ENCODE results near the gene HIF1AN. TPM values are rescaled to one million over a fixed set of nuclear protein-coding genes. Genes with fewer than 3 reads are reported as not detected.

The HIF1AN gene
- 55.8 and 59.9 TPM in 2 replicates for total RNA-seq

DNA sequence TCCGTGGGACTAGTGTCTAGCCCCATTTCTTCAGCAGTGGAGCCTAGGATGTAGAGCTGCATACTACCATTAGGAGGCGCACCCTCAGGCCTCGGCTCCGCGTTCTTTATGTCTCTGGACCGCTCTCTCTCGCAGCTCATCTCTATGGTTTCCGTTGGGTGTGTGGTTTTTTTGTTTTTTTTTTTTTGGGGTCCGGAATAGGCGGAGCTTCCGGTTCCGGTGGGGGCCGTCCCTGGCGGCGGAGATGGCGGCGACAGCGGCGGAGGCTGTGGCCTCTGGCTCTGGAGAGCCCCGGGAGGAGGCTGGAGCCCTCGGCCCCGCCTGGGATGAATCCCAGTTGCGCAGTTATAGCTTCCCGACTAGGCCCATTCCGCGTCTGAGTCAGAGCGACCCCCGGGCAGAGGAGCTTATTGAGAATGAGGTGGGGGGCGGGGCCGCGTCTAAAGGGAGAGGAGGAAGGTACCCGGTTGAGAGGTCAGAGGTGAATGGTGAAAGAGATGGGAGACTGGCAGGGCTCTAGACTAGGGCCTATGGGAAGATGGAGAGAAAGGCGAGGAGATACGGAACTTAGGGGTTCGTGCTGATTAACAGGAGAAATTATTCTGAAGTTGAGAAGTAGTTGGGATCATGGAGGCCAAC lies at the start of gene HIF1AN:
TSS of gene HIF1AN (plus strand) at position 229 of the 639 bp plus-strand sequence. CDS start at position 245, 16 bp downstream.
- ATAC-seq (ENCODE audit: low read depth) = peak; percentile 100
- CTCF ChIA-PET = interaction anchor here (1.2 to 1.4 kb wide), 5 partner anchors 9 to 877 kb away, joined by 3 to 6 read pairs (median 4); partner anchors contain the start of gene ENTPD7
- Mint-ChIP-seq H3K27ac (no peak within 1 kb of the TSS), H3K9me3 (no peaks in the 10 kb centered on the region), H3K4me1 (peaks cover 14% of the 10 kb centered on the region), H3K4me3 (no peak within 1 kb of the TSS), H3K27me3 (no peaks in the 10 kb centered on the region), H3K36me3 (ENCODE audit: low read depth) (peaks cover 32% of the 10 kb centered on the region)
- intact Hi-C loops (cut with micrococcal nuclease) = loop anchor here (1.0 to 10.0 kb wide), 6 partner anchors 55 to 1969 kb away; partner anchors contain the start of genes ACTR1A, BTRC, ERLIN1 and LZTS2
- TF ChIP-seq, protein P1, sequence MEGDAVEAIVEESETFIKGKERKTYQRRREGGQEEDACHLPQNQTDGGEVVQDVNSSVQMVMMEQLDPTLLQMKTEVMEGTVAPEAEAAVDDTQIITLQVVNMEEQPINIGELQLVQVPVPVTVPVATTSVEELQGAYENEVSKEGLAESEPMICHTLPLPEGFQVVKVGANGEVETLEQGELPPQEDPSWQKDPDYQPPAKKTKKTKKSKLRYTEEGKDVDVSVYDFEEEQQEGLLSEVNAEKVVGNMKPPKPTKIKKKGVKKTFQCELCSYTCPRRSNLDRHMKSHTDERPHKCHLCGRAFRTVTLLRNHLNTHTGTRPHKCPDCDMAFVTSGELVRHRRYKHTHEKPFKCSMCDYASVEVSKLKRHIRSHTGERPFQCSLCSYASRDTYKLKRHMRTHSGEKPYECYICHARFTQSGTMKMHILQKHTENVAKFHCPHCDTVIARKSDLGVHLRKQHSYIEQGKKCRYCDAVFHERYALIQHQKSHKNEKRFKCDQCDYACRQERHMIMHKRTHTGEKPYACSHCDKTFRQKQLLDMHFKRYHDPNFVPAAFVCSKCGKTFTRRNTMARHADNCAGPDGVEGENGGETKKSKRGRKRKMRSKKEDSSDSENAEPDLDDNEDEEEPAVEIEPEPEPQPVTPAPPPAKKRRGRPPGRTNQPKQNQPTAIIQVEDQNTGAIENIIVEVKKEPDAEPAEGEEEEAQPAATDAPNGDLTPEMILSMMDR (IDR thresholded peaks at IDR 0.05) = peak; percentile 3
- POLR2A ChIA-PET = interaction anchor here (0.6 to 1.9 kb wide), 17 partner anchors 9 to 1308 kb away, joined by 3 to 14 read pairs (median 4); partner anchors contain the start of genes COX15, CUTC, CWF19L1 and GOT1
- peak; percentile 79 for DNase-seq

DNA sequence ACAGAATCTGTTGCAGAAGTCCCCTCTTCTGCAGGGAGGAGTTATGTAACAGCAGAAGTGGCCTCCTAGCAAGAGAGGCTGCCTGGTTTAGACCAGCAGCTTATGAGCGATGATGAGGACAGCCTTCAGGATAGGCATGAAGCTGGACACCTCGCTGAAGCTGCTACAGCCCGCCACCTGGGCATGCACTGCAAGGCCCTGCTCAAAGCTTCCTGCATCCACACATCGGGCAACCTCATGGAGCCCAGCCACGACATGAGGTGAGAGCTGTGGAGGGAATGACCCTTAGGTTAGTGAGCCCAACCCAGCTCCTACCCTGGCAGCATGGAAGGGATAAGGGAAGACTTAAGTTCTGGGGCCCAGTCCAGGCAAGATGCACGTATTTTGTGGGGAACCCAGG lies 48.2 kb upstream of the HIF1AN start:
- no peaks in the 10 kb centered on the region for H3K9me3 Mint-ChIP-seq
- peaks cover 5% of the 10 kb centered on the region for H3K27me3 Mint-ChIP-seq
- DNase-seq = no peak
- ChIA-PET CTCF (no interaction called here), POLR2A (no interaction called here)
- no peak overlapping the region for H3K4me3 Mint-ChIP-seq
- TF ChIP-seq, protein P1 (IDR thresholded peaks at IDR 0.05) = no peak
- H3K36me3 Mint-ChIP-seq (ENCODE audit: low read depth) = peaks cover 25% of the 10 kb centered on the region
- intact Hi-C loops (cut with micrococcal nuclease) = no loop called here
- H3K27ac Mint-ChIP-seq = no peak overlapping the region
- ATAC-seq (ENCODE audit: low read depth) = no peak
- no peaks in the 10 kb centered on the region for H3K4me1 Mint-ChIP-seq

DNA sequence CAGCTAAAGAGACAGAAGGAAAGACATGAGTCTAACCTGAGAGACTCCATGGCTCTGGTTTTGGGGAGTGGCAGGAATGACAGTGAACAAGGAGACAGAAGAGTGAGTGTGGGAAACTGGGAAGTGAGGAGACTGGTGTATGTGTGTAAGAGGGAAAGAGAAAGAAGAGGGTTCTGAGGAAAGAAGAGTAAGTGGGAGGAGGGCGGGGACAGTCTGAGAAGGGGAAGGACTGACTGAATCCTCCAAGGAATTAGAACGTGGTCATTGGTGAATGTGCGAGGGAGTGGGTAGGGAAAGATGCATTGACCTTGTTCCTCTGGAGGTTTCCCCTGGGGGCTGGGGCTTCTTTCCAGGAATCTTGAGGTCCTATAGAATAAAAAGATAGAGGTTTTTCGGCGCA lies 46.3 kb upstream of the HIF1AN start:
- Mint-ChIP-seq H3K27ac (no peak overlapping the region), H3K4me3 (no peak overlapping the region), H3K4me1 (no peaks in the 10 kb centered on the region), H3K27me3 (no peaks in the 10 kb centered on the region), H3K36me3 (ENCODE audit: low read depth) (peaks cover 37% of the 10 kb centered on the region), H3K9me3 (no peaks in the 10 kb centered on the region)
- TF ChIP-seq, protein P1 (IDR thresholded peaks at IDR 0.05) = no peak
- ChIA-PET POLR2A (no interaction called here), CTCF (no interaction called here)
- DNase-seq = no peak
- intact Hi-C loops (cut with micrococcal nuclease) = no loop called here
- no peak for ATAC-seq (ENCODE audit: low read depth)

DNA sequence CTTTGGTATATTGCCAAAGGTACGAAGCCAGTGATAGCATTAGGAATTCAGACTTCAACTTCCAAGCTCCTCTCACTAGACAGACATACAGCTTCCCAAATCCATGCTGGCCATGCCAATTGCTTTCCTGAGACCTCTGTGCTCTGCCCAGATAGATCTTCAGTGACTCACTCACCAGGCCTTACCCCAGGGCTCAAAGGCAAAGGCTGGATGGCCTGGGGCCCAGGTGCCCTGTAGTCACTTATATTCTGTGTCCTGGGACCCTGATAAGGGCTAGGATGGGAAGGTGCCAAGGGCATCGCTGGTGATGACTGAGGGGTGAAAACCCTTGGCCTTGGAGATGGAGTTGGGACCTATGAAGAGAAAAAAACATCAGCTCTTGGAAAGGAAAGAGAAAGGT lies 45.2 kb upstream of the HIF1AN start:
- POLR2A ChIA-PET = no interaction called here
- H3K27me3 Mint-ChIP-seq = no peaks in the 10 kb centered on the region
- intact Hi-C loops (cut with micrococcal nuclease) = no loop called here
- no peak overlapping the region for H3K27ac Mint-ChIP-seq
- CTCF ChIA-PET = no interaction called here
- no peak for ATAC-seq (ENCODE audit: low read depth)
- no peak for DNase-seq
- H3K36me3 Mint-ChIP-seq (ENCODE audit: low read depth) = peaks cover 40% of the 10 kb centered on the region
- H3K4me3 Mint-ChIP-seq = no peak overlapping the region
- TF ChIP-seq, protein P1 (IDR thresholded peaks at IDR 0.05) = no peak
- H3K4me1 Mint-ChIP-seq = no peaks in the 10 kb centered on the region
- no peaks in the 10 kb centered on the region for H3K9me3 Mint-ChIP-seq

DNA sequence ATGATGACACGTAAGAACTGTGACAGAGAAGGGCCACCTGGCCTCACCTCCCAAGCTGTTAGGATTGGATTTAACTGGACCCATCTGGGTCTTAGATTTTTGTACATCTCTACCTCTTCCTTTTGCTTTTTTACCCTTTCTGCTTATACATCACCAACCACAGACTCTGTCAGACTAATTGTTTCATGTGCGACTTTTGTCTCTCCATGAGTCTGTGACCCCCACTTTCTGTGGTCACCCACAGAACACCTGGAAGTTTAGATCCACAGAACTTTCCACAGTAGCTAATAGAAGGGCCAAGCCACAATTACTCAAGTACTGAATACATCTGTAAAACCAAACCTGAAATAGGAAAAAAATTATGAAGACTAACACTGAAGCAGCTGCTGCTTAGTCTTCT lies 39.2 kb upstream of the HIF1AN start:
- Mint-ChIP-seq H3K27ac (no peak overlapping the region), H3K27me3 (no peaks in the 10 kb centered on the region), H3K4me1 (no peaks in the 10 kb centered on the region), H3K9me3 (no peaks in the 10 kb centered on the region), H3K36me3 (ENCODE audit: low read depth) (peaks cover 65% of the 10 kb centered on the region), H3K4me3 (no peak overlapping the region)
- intact Hi-C loops (cut with micrococcal nuclease) = no loop called here
- POLR2A ChIA-PET = no interaction called here
- TF ChIP-seq, protein P1 (IDR thresholded peaks at IDR 0.05) = no peak
- CTCF ChIA-PET = interaction anchor here (1.6 kb wide), 1 partner anchor 22 kb away, joined by 5 read pairs; no protein-coding TSS in a partner anchor
- DNase-seq (no peak), ATAC-seq (ENCODE audit: low read depth) (no peak)

All from activated B cell treated with CpG ODN at 0.5 μM for 24 hours (primary cell).